HG03432 (cell line): ENCODE data around the gene C1RL.

Experiments used
- ATAC-seq: cut with Tn5 transposase; IDR thresholded peaks from one replicate; pipeline ENCODE4 v1.9.1; 2021; ENCODE audit warnings: mild to moderate bottlenecking, moderate library complexity; ENCODE audit not compliant: unreplicated experiment

C1RL gene

GRCh38 chr12:7093486-7093885 lies 15.5 kb downstream of the C1RL start:
- ATAC-seq: no peak

DNA sequence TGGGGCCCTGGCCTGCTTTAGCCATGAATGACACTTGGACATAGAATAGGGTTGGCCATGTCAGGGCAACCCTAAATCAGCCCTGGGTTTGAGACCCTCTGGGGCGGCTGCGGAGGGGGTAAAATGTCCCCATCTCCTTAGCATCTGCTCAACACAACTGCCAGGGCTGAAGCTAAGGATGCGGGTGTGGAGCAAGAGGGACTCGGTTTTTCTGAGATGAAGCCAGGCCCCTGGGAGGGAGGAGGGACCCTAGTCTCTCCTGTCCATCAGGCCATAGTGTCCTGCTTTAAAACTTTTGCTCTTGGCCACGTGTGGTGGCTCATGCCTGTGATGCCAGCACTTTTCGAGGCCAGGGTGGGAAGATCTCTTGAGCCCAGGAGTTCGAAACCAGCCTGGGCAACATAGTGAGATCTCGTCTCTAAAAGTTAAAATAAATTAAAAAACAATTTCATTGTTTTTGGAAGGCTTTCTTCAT lies 16.0 kb downstream of the C1RL start:
- ATAC-seq: no peak

- no peak for ATAC-seq
Measured at GRCh38 chr12:7092229-7092985, 16.6 kb downstream of the C1RL start, which contains the start of gene C1R. Gene C1R, minus strand, starts transcription at chr12:7092445. Its CDS starts 57 bp downstream, at chr12:7092388.

- ATAC-seq: no peak
Measured at GRCh38 chr12:7091660-7092228, 17.3 kb downstream of the C1RL start.

GRCh38 chr12:7091171-7091570 lies 17.8 kb downstream of the C1RL start:
- ATAC-seq: no peak

GRCh38 chr12:7090222-7090998 lies 18.6 kb downstream of the C1RL start:
- ATAC-seq: no peak

DNA sequence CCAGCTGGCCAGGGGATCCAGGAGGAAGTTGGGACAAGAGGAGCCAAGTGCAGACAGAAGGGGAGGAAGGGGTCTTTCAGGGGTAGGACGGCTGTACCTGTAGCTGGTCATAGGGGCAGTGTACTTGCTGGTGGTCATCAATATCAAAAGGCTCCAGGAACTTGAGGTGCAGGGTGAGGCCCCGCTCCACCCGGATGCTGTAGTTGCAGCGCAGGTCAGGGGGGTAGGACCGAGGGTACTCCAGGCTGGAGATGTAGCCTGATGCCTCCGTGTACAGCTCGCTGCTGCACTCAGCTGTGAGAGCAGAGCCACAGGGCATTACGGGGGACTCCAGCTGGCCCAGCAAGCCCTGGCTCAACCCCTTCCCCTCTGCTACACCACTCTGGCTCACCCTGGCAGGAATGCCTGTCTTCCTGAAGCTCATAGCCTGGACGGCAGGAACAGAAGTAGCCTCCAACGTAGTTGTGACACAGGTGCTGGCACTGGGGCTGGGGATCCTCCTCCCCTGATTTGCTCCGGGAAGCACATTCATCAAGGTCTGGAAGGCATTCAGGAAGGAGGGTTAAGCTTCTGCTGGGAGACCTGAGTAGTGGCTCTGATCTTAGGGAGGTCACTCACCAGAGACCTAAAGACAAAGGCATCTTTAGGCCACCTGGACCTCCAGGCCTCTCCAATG lies 19.7 kb downstream of the C1RL start:
- no peak for ATAC-seq

- no peak for ATAC-seq
Measured at GRCh38 chr12:7083125-7083524, 25.9 kb downstream of the C1RL start.

DNA sequence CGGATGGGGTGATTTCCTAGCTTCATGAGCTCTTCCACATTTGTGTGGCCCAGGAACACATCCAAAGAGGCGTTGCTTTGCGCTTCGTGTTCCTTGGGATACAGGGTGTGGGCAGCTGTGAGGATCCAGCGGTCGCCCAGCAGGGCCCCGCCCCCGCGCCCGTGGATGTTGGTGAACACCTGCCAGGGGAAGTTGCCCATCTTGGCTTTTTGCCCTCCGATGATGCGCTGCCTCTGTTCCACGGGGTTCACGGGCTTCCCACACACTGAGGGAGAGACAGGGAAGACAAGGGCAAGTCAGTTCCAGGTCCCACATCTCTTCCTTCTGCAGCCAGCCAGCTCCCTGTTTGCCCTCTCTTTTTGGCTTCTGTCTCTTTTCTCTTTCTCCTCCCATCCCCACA lies 28.0 kb downstream of the C1RL start:
- no peak for ATAC-seq

DNA sequence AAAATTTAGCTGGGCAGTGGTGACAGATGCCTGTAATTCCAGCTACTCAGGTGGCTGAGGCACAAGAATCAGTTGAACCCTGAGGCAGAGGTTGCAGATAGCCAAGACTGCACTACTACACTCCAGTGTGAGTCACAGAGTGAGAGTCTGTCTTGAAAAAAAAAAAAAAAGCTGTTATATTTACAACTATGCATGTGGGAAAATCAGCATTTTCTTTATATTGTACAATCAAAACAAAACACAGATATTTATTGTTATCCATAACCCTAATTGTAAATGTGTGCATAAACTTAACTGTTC lies 29.2 kb downstream of the C1RL start:
- no peak for ATAC-seq

DNA sequence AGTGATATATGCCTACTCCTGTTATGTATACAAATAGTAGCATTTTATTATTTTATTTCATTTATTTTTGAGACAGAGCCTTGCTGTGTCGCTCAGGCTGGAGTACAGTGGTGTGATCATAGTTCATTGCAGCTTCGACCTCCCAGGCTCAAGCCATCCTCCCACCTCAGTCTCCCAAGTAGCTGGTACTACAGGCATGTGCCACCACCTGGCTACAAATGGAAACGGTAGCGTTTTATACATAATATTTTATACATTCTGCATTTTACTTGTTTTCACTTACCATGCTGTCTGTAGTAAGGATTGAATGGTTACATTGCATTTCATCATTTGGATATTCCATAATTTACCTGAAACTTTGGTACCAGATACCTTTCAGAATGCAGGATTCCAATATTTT lies 30.9 kb downstream of the C1RL start:
- no peak for ATAC-seq

DNA sequence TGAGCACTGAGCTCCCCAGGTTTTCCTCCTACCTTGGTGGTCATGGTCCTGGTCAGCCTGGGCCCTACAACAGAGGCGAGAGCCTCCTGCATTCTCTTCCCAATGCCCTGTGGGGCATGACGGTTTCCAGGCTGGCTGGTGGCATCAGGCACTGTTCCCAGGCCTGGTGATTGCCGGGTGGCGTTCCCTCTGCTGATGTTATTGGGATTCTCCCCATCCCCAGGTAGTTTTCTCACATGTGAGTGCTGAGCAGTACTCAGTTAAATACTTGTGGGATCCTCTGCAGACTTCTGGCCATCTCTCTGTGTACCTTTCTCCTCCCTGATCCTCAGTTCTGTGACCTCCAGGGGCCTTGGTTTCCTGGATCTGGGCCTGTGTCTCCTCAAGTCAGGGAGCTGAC lies 32.5 kb downstream of the C1RL start:
- ATAC-seq: no peak

DNA sequence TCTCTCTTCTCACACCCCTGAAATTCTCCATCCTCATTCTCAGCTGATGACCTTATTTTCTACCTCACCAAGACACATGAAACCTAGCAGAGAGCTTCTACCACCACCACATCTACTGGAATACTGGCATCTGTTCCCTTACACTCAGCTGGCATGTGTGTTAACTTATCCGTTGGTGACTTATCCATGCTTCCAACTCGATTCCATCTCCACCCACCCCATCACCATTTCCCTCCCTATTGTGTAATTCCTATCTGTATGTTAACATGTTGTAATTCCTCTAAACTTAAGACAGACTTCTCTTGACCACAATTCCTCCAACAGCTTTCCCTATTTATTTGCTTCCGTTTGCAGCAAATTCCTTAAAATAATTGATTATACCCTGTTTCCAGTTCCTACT lies 33.1 kb downstream of the C1RL start:
- no peak for ATAC-seq

DNA sequence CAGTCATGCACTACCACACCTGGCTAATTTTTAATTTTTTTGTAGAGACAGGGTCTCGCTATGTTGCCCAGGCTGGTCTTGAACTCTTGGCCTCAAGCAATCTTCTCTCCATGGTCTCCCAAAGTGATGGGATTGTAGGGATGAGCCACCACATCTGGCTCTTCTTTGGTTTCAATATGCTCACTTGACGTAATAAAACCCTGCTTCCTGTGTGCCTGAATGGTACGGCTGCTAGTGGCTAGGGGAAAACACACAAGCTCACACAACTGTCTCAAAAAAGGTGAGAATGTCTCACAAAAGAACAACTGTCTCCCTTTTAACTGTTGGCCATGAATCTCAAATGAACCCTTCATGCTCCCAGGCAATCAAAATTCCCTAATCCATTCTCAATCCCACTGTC lies 33.5 kb downstream of the C1RL start:
- ATAC-seq: no peak

DNA sequence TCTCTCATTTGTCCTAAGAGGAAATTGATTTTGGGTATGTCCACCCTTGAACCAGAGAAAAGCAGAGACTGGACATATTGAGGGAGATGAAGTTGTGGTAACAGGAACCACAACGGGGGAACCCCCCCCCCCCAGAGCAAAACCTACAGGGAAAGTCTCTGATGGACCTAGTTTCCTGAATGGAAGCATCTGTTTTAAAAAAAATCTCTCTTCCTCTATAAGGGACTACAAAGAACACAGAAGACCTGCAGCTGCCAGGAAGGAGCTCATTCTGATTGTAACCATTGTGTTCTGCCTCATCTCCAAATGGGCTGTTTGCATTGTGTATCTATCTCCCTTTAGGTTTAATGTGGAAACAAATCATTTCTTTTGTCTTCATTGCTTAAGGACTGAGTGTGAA lies 35.1 kb downstream of the C1RL start:
- no peak for ATAC-seq

DNA sequence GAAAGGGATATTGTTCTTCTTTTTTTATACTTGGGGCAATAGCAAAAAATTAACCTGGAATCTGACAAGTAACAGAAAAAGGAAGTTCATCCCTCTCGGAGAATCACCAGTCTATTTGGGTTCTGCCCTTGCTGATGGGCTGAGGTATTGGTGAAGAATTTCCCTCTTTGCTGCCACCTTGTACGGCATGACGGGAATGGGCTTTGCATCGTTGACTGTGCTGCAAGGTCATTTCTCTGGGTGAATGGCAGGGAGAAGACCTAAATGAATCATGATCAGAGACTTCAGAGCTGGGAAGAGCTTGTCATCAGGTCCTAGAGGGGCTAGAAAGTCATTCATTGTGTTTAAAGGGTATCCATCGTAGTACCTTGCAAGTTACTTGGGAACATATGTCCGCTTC lies 36.5 kb downstream of the C1RL start:
- no peak for ATAC-seq

DNA sequence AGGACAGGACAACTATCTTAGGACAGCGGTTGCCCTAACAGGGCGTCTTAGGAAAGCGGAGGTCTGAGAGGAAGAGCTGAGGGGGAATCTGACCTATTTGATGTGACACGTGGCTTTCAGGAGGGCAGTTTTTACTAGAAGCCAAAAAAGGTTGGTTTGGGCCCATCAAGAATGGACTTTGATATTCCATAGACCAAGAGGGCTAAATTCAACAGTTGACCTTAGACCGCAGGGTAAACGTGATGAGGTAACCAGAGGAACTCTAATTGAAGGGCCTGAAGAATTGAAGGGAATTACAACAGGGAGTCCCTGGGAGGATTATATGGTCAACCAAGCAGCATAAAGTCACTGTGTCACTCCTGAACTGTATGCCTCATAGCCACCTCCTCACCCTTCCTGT lies 37.0 kb downstream of the C1RL start:
- ATAC-seq: no peak

GRCh38 chr12:7069386-7069785 lies 39.6 kb downstream of the C1RL start:
- no peak for ATAC-seq

- ATAC-seq: no peak
Measured at GRCh38 chr12:7068994-7069346, 40.0 kb downstream of the C1RL start.

GRCh38 chr12:7068240-7068993 lies 40.6 kb downstream of the C1RL start:
- ATAC-seq: no peak

DNA sequence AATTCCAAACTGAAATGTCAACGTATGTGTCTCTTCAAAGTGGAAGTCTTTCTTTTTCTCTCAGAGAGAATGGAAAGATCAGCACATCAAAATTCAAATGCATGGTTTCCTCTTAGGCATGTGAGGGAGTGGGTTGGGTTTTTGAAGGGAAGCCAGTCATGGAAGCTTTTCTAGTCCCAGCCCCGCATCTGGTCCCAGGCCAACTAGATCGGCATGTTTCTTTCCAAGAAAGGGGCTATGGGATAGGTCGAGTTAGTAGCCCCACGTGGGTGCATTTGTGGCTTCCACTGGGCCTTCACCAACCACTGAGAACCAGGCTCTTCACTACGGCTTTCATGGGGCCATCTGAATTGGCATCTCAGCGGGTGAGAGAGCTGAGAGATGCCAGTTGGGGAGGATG lies 41.9 kb downstream of the C1RL start:
- ATAC-seq: no peak
